Upper lobe of right lung (tissue), 1 donor: ENCODE results near the gene TUBB8. TPM values are rescaled to one million over a fixed set of nuclear protein-coding genes. Genes with fewer than 3 reads are reported as not detected.
"Not testable (repeated sequence)": the region's sequence is repeated elsewhere in the genome, so short reads cannot be mapped to it uniquely, and the experiment has no call there.

Experiments
- ATAC-seq: fragments of 200-7000 bp; cut with Tn5 transposase; one replicate; pipeline ENCODE4 v1.9.1; 2020; ENCODE audit warnings: mild to moderate bottlenecking, moderate library complexity
- DNase-seq: peaks from one replicate; pipeline ENCODE4 v3.0.0-alpha.2; 2020
- H3K27ac ChIP-seq: fragments of 200-600 bp; one replicate; pipeline ENCODE4 v1.8.0; 2022
- H3K27me3 ChIP-seq: fragments of 200-600 bp; one replicate; pipeline ENCODE4 v1.8.0; 2022; ENCODE audit warnings: mild to moderate bottlenecking
- H3K36me3 ChIP-seq: fragments of 200-600 bp; one replicate; pipeline ENCODE4 v1.8.0; 2022
- H3K4me1 ChIP-seq: fragments of 200-600 bp; one replicate; pipeline ENCODE4 v1.8.0; 2022
- H3K4me3 ChIP-seq: fragments of 200-600 bp; one replicate; pipeline ENCODE4 v1.8.0; 2022; ENCODE audit warnings: mild to moderate bottlenecking
- H3K9me3 ChIP-seq: fragments of 200-600 bp; one replicate; pipeline ENCODE4 v1.8.0; 2022
- intact Hi-C: fragments of 100-400 bp; cut with DNase I; formaldehyde crosslinking; loops from one replicate; pipeline ENCODE4 v1.11.0; 2022
- total RNA-seq: library from RNA; stranded (reverse); fragmentation: NEBNext Ultra II Directional; extraction: Animal tissue kit (Norgen Biotek cat#: 25700); gene quantifications from one replicate; pipeline ENCODE4 v1.2.1, GENCODE V29; 2021
- donor health status: DM: no; HTN: yes; CAD: no; lungs with severe emphysema.

The TUBB8 gene
- total RNA-seq, 1 donor from 2014 or later, result 0.20 TPM

DNA sequence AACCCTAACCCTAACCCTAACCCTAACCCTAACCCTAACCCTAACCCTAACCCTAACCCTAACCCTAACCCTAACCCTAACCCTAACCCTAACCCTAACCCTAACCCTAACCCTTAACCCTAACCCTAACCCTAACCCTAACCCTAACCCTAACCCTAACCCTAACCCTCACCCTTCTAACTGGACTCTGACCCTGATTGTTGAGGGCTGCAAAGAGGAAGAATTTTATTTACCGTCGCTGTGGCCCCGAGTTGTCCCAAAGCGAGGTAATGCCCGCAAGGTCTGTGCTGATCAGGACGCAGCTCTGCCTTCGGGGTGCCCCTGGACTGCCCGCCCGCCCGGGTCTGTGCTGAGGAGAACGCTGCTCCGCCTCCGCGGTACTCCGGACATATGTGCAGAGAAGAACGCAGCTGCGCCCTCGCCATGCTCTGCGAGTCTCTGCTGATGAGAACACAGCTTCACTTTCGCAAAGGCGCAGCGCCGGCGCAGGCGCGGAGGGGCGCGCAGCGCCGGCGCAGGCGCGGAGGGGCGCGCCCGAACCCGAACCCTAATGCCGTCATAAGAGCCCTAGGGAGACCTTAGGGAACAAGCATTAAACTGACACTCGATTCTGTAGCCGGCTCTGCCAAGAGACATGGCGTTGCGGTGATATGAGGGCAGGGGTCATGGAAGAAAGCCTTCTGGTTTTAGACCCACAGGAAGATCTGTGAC, 38.7 kb downstream of the TUBB8 start:
- H3K4me3 ChIP-seq, ATAC-seq, DNase-seq, H3K27ac ChIP-seq, H3K9me3 ChIP-seq, H3K4me1 ChIP-seq, H3K27me3 ChIP-seq, H3K36me3 ChIP-seq, intact Hi-C loops: not testable (repeated sequence)

Other genes with a start within 250 kb of the TUBB8 start
- gene ZMYND11, start 86.2 kb upstream of the TUBB8 start, total RNA-seq, result 82.3 TPM